Lung (tissue), 12 donors: ENCODE results near the gene MACROH2A1. TPM values are rescaled to one million over a fixed set of nuclear protein-coding genes. Genes with fewer than 3 reads are reported as not detected.

ENCODE experiments used
- ATAC-seq: fragments of 200-7000 bp; cut with Tn5 transposase; one replicate; pipeline ENCODE4 v1.9.1; 2020; ENCODE audit warnings: moderate number of reproducible peaks; ENCODE audit not compliant: insufficient read depth, low FRiP score
- DNase-seq, 3 donors: peaks; one replicate each; pipeline ENCODE4 v3.0.0-alpha.2; 2013 to 2017
- H3K27ac ChIP-seq, 2 donors: one replicate each; pipeline ENCODE4 v1.5.1; 2013; ENCODE audit warnings: mild to moderate bottlenecking in 2 of 2, moderate library complexity in 2 of 2, control low read depth in 1 of 2, inconsistent platforms in 1 of 2, low read depth in 1 of 2, low read length in 1 of 2
- H3K27me3 ChIP-seq, 3 donors: one replicate each; pipeline ENCODE4 v1.5.1; 2013; ENCODE audit warnings: low read length in 2 of 3; ENCODE audit not compliant: control insufficient read depth in 3 of 3, insufficient read depth in 3 of 3
- H3K36me3 ChIP-seq, 4 donors: one replicate each; pipeline ENCODE4 v1.5.1; 2013; ENCODE audit warnings: low read length in 4 of 4, mild to moderate bottlenecking in 1 of 4, moderate library complexity in 1 of 4; ENCODE audit not compliant: control insufficient read depth in 4 of 4, insufficient read depth in 4 of 4
- H3K4me1 ChIP-seq, 5 donors: one replicate each; pipeline ENCODE4 v1.5.1; 2013; ENCODE audit warnings: low read length in 5 of 5, mild to moderate bottlenecking in 2 of 5, moderate library complexity in 1 of 5; ENCODE audit not compliant: control insufficient read depth in 5 of 5, insufficient read depth in 5 of 5
- H3K4me3 ChIP-seq: one replicate; pipeline ENCODE4 v1.5.1; 2013; ENCODE audit warnings: mild to moderate bottlenecking, control low read depth, moderate library complexity
- H3K9ac ChIP-seq, 2 donors: one replicate each; pipeline ENCODE4 v1.5.1; 2013; ENCODE audit warnings: low read length in 2 of 2, control low read depth in 1 of 2; ENCODE audit not compliant: insufficient read depth in 1 of 2
- H3K9me3 ChIP-seq, 4 donors: one replicate each; pipeline ENCODE4 v1.5.1; 2013; ENCODE audit warnings: low read length in 3 of 4, mild to moderate bottlenecking in 1 of 4, moderate library complexity in 1 of 4; ENCODE audit not compliant: control insufficient read depth in 4 of 4, insufficient read depth in 3 of 4
- WGBS, 2 donors: extraction: QIAGEN DNeasy Blood & Tissue Kit; methylation state at CpG; one replicate each; pipeline ENCODE4 v1.1.7; 2013; 5-methylcytosine and 5-hydroxymethylcytosine counted together
- polyA plus RNA-seq, 2 donors: library from polyadenylated mRNA; stranded (reverse); fragments of 200-250 nt; gene quantifications; one replicate each; pipeline ENCODE4 v1.2.1, GENCODE V29; 2013
- total RNA-seq, 2 donors: library from RNA; depleted of rRNA in 1 of 2; stranded (reverse); fragments of >200 nt in 1 of 2; gene quantifications; one replicate each; pipeline ENCODE4 v1.2.1, GENCODE V29; 2014 to 2021
- TF ChIP-seq, protein P1 (sequence below): IDR thresholded peaks from 2 replicates; pipeline ENCODE4 v1.5.1; 2012; ENCODE audit warnings: mild to moderate bottlenecking; ENCODE audit errors: control extremely low read depth, extremely low read depth
- donor health status: control.
- donor health status: control.
- donor health status: Bipolar disorder and iron deficiency.
- donor health status: healthy.
- donor health status: DM: yes; HTN: yes; CAD: no.

Gene MACROH2A1
- total and polyA plus RNA-seq, 4 donors, result 149 to 334 (median 248) TPM

DNA sequence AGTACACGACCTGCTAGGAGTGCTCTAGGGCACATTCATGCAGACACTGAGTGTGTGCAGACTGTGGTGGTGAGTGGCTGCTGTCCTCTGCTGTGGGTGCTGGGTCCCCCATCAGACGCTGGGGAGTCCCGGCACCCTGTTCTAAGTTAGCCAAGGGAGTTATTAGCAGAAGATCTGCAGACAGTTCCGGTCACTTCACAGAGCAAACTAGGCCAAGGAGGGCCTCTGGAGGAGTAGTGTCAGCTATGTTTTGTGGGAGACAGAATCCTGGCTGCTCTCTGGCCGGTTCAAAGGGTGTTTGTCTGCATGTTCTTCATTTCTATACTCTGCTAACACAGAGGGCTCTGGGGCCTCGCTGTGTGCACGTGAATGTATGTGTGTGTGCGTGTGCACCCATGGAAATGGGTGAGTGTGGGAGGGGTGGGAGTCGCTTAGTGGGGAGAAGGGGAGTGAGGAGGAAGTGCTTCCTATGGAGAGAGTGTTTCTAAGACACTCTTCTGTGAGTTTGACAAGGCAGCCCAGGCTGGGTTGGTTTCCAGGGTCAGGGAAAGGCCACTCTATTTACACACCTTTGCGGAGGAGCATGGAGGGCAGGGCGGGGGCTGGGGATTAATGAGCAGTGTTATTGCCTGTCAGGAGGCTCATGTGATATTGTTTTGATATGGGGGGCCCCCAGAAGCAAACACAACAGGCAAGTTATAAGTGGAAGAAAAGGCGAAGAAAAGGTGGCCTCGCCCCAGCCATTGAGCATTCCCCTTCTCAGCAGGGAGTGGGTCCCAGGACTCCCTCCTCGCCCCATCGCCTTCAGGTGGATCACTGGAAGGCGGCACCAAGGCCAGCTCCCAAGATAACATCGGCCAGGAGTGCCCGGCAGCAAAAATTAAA is 68.9 kb downstream of the MACROH2A1 start:
- ATAC-seq (no peak), DNase-seq (peak in 1 of 3 donors; percentile 13)
- Histone ChIP-seq H3K27ac (no peak overlapping the region), H3K4me1 (peaks cover 0 to 3% (median 0%) of the 10 kb centered on the region in 5 donors), H3K4me3 (no peak overlapping the region), H3K9ac (no peak overlapping the region), H3K9me3 (no peaks in the 10 kb centered on the region), H3K36me3 (peaks cover 0 to 24% (median 5%) of the 10 kb centered on the region in 4 donors), H3K27me3 (no peaks in the 10 kb centered on the region)
- TF ChIP-seq, protein P1, sequence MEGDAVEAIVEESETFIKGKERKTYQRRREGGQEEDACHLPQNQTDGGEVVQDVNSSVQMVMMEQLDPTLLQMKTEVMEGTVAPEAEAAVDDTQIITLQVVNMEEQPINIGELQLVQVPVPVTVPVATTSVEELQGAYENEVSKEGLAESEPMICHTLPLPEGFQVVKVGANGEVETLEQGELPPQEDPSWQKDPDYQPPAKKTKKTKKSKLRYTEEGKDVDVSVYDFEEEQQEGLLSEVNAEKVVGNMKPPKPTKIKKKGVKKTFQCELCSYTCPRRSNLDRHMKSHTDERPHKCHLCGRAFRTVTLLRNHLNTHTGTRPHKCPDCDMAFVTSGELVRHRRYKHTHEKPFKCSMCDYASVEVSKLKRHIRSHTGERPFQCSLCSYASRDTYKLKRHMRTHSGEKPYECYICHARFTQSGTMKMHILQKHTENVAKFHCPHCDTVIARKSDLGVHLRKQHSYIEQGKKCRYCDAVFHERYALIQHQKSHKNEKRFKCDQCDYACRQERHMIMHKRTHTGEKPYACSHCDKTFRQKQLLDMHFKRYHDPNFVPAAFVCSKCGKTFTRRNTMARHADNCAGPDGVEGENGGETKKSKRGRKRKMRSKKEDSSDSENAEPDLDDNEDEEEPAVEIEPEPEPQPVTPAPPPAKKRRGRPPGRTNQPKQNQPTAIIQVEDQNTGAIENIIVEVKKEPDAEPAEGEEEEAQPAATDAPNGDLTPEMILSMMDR, result no peak
- WGBS, 2 donors, result 83% methylated on average over 18 of the region's 18 CpGs

GRCh38 chr5:135329066-135329912 is 69.7 kb downstream of the MACROH2A1 start:
- DNase-seq (no peak), ATAC-seq (no peak)
- TF ChIP-seq, protein P1, result no peak
- H3K27me3 ChIP-seq, result no peaks in the 10 kb centered on the region
- no peak overlapping the region for H3K4me3 ChIP-seq
- H3K36me3 ChIP-seq, result peaks cover 0 to 20% (median 5%) of the 10 kb centered on the region in 4 donors
- 91 to 95% methylated on average over 16 of the region's 16 CpGs for WGBS, 2 donors
- no peak overlapping the region for H3K9ac ChIP-seq
- H3K4me1 ChIP-seq, result peaks cover 0 to 3% (median 0%) of the 10 kb centered on the region in 5 donors
- H3K27ac ChIP-seq, result no peak overlapping the region
- no peaks in the 10 kb centered on the region for H3K9me3 ChIP-seq

- peaks cover 0 to 3% (median 0%) of the 10 kb centered on the region in 5 donors for H3K4me1 ChIP-seq
- WGBS, 2 donors, result 89 to 92% methylated on average over 5 of the region's 5 CpGs
Observed at GRCh38 chr5:135328128-135328687, 70.8 kb downstream of the MACROH2A1 start.

More at GRCh38 chr5:135328128-135328687, 70.8 kb downstream of the MACROH2A1 start:
- H3K9ac ChIP-seq, result no peak overlapping the region
- TF ChIP-seq, protein P1, result no peak
- H3K27ac ChIP-seq, result no peak overlapping the region
- H3K9me3 ChIP-seq, result no peaks in the 10 kb centered on the region
- peaks cover 0 to 14% (median 2%) of the 10 kb centered on the region in 4 donors for H3K36me3 ChIP-seq
- DNase-seq (no peak), ATAC-seq (no peak)
- H3K4me3 ChIP-seq, result no peak overlapping the region
- H3K27me3 ChIP-seq, result no peaks in the 10 kb centered on the region
